GM12878 (cell line): ENCODE results near the gene ZNF777.
"Not testable (repeated sequence)": the region's sequence is repeated elsewhere in the genome, so short reads cannot be mapped to it uniquely, and the experiment has no call there.

ENCODE experiments used
- POLR2A ChIP-seq: IDR thresholded peaks from 2 replicates; pipeline ENCODE4 v1.6.1; 2011; ENCODE audit warnings: low read depth, mild to moderate bottlenecking, low read length
- RB1 ChIP-seq: fragments of 450-650 bp; formaldehyde crosslinking; IDR thresholded peaks from 2 replicates; pipeline ENCODE4 v1.6.1; 2017; ENCODE audit warnings: mild to moderate bottlenecking, borderline replicate concordance

GRCh38 chr7:149413083-149413482 is 47.8 kb downstream of the ZNF777 start:
- not testable (repeated sequence) for TF ChIP-seq POLR2A, RB1
